ENCODE measurements around the gene GNAQ. TPM values are rescaled to one million over a fixed set of nuclear protein-coding genes. Genes with fewer than 3 reads are reported as not detected.

GNAQ gene
- total and polyA plus RNA-seq, 2 donors (not counting 1 experiment from before 2014, with no cell fraction given): 0.60 to 1.4 TPM

GRCh38 chr9:77854916-77855311 lies 176.7 kb downstream of the GNAQ start:
- no peak overlapping the region for H3K4me2 ChIP-seq (replicated peaks; ENCODE audit: low read depth, low read length, poor library complexity, severe bottlenecking)
- no peak for ATAC-seq (ENCODE audit: low read depth)
- TF ChIP-seq CTCF (IDR thresholded peaks at IDR 0.05) (no peak), EZH2 (IDR thresholded peaks at IDR 0.05; ENCODE audit: borderline replicate concordance, insufficient read depth, low read depth, low read length, poor library complexity, severe bottlenecking) (no peak)
- CTCF ChIA-PET: no interaction called here
- no peak overlapping the region for H2AFZ ChIP-seq (ENCODE audit: insufficient read depth, low read depth, low read length, poor library complexity, severe bottlenecking)
- no peak overlapping the region for H3K4me3 Mint-ChIP-seq
- POLR2A ChIA-PET: no interaction called here
- H3K27ac ChIP-seq (ENCODE audit: low read length in 2 of 2): no peak overlapping the region
- WGBS (ENCODE audit: insufficient coverage): no CpG with 5 or more reads among the region's 1 CpG
- peaks cover 0 to 3% (median 0%) of the 10 kb centered on the region in 4 experiments for H3K27me3 ChIP-seq (replicated peaks in 1 of 4; ENCODE audit: control extremely low read depth in 1 of 4, control insufficient read depth in 3 of 4, insufficient read depth in 4 of 4, low read length in 3 of 4)
- DNase-seq: no peak
- no peaks in the 10 kb centered on the region for H3K4me1 ChIP-seq (ENCODE audit: control insufficient read depth in 2 of 2, insufficient read depth in 2 of 2, low read length in 2 of 2)
- H3K9me3 Mint-ChIP-seq (ENCODE audit: insufficient read depth): peaks cover 4% of the 10 kb centered on the region
- peaks cover 0 to 4% (median 0%) of the 10 kb centered on the region in 3 donors for H3K9me3 ChIP-seq (ENCODE audit: control extremely low read depth in 1 of 3, control insufficient read depth in 2 of 3, insufficient read depth in 1 of 3, low read length in 2 of 3)
- H4K20me1 ChIP-seq (ENCODE audit: control insufficient read depth, insufficient read depth, low read length, poor library complexity, severe bottlenecking): no peaks in the 10 kb centered on the region
- H3K36me3 ChIP-seq (replicated peaks in 1 of 2; ENCODE audit: control extremely low read depth in 1 of 2, control insufficient read depth in 1 of 2, extremely low read depth in 1 of 2, insufficient read depth in 2 of 2, low read length in 1 of 2): no peaks in the 10 kb centered on the region
- no peak overlapping the region for H3K9ac ChIP-seq (ENCODE audit: low read length)
- no peaks in the 10 kb centered on the region for H3K79me2 ChIP-seq (ENCODE audit: control insufficient read depth, insufficient read depth, low read length)
- intact Hi-C loops (cut with micrococcal nuclease): no loop called here
- no peak overlapping the region for H3K4me3 ChIP-seq (ENCODE audit: control extremely low read depth in 1 of 5, extremely low read depth in 1 of 5, insufficient read depth in 1 of 5, low read depth in 2 of 5, low read length in 4 of 5)
- peaks cover 12% of the 10 kb centered on the region for H3K27me3 Mint-ChIP-seq
- no peak overlapping the region for H3K27ac Mint-ChIP-seq
- H3K4me1 Mint-ChIP-seq: no peaks in the 10 kb centered on the region

GRCh38 chr9:77854258-77854915 lies 177.2 kb downstream of the GNAQ start:
- intact Hi-C loops (cut with micrococcal nuclease): no loop called here

More at GRCh38 chr9:77854258-77854915, 177.2 kb downstream of the GNAQ start:
- H3K27ac Mint-ChIP-seq: no peak overlapping the region
- no peak overlapping the region for H3K4me2 ChIP-seq (replicated peaks; ENCODE audit: low read depth, low read length, poor library complexity, severe bottlenecking)
- ATAC-seq (ENCODE audit: low read depth): no peak
- peaks cover 12% of the 10 kb centered on the region for H3K27me3 Mint-ChIP-seq
- no peak overlapping the region for H3K27ac ChIP-seq (ENCODE audit: low read length in 2 of 2)
- 20% methylated on average over 2 of the region's 4 CpGs for WGBS (ENCODE audit: insufficient coverage)
- DNase-seq: no peak
- no peaks in the 10 kb centered on the region for H3K36me3 ChIP-seq (replicated peaks in 1 of 2; ENCODE audit: control extremely low read depth in 1 of 2, control insufficient read depth in 1 of 2, extremely low read depth in 1 of 2, insufficient read depth in 2 of 2, low read length in 1 of 2)
- ChIA-PET POLR2A (no interaction called here), CTCF (no interaction called here)
- no peak overlapping the region for H3K4me3 ChIP-seq (ENCODE audit: control extremely low read depth in 1 of 5, extremely low read depth in 1 of 5, insufficient read depth in 1 of 5, low read depth in 2 of 5, low read length in 4 of 5)
- H4K20me1 ChIP-seq (ENCODE audit: control insufficient read depth, insufficient read depth, low read length, poor library complexity, severe bottlenecking): no peaks in the 10 kb centered on the region
- no peaks in the 10 kb centered on the region for H3K79me2 ChIP-seq (ENCODE audit: control insufficient read depth, insufficient read depth, low read length)
- no peak overlapping the region for H3K9ac ChIP-seq (ENCODE audit: low read length)
- H2AFZ ChIP-seq (ENCODE audit: insufficient read depth, low read depth, low read length, poor library complexity, severe bottlenecking): no peak overlapping the region
- H3K27me3 ChIP-seq (replicated peaks in 1 of 4; ENCODE audit: control extremely low read depth in 1 of 4, control insufficient read depth in 3 of 4, insufficient read depth in 4 of 4, low read length in 3 of 4): peaks cover 0 to 3% (median 0%) of the 10 kb centered on the region in 4 experiments
- peaks cover 0 to 4% (median 0%) of the 10 kb centered on the region in 3 donors for H3K9me3 ChIP-seq (ENCODE audit: control extremely low read depth in 1 of 3, control insufficient read depth in 2 of 3, insufficient read depth in 1 of 3, low read length in 2 of 3)
- H3K9me3 Mint-ChIP-seq (ENCODE audit: insufficient read depth): peaks cover 4% of the 10 kb centered on the region
- H3K4me3 Mint-ChIP-seq: no peak overlapping the region
- H3K4me1 ChIP-seq (ENCODE audit: control insufficient read depth in 2 of 2, insufficient read depth in 2 of 2, low read length in 2 of 2): no peaks in the 10 kb centered on the region
- TF ChIP-seq CTCF (IDR thresholded peaks at IDR 0.05): no peak
- TF ChIP-seq EZH2 (IDR thresholded peaks at IDR 0.05; ENCODE audit: borderline replicate concordance, insufficient read depth, low read depth, low read length, poor library complexity, severe bottlenecking): no peak
- no peaks in the 10 kb centered on the region for H3K4me1 Mint-ChIP-seq

Data from B cell (primary cell).